CD4-positive, alpha-beta T cell (primary cell): ENCODE results near the gene ARHGAP15. TPM values are rescaled to one million over a fixed set of nuclear protein-coding genes. Genes with fewer than 3 reads are reported as not detected.

Experiments
- ATAC-seq: fragments of 200-7000 bp; cut with Tn5 transposase; one replicate; pipeline ENCODE4 v1.10.0; 2022; ENCODE audit warnings: mild to moderate bottlenecking; ENCODE audit not compliant: poor library complexity
- CTCF ChIA-PET: fragments of 350-600 bp; sonication (Branson Sonifier 250); formaldehyde crosslinking; loops from one replicate; lab custom pipeline; 2021; ENCODE audit warnings: antibody characterized with exemption, inconsistent platforms; lab: Charles Lee
- POLR2A ChIA-PET: fragments of 350-600 bp; sonication (Branson Sonifier 250); formaldehyde crosslinking; loops from one replicate; lab custom pipeline; 2021; ENCODE audit warnings: antibody characterized with exemption, inconsistent platforms; lab: Charles Lee
- DNase-seq, 14 experiments: peaks; one replicate each; pipeline ENCODE4 v3.0.0-alpha.2; 2013 to 2020; ENCODE audit warnings: mixed read lengths in 2 of 14
- H3K27ac ChIP-seq, 2 donors: one replicate each; pipeline versions ENCODE4 v1.5.1 to v1.7.0; 2013; ENCODE audit warnings: low read length in 2 of 2, low read depth in 1 of 2, mild to moderate bottlenecking in 1 of 2
- H3K27me3 ChIP-seq, 2 experiments: 1 replicate in 1 of 2; 2 replicates in 1 of 2; pipeline versions ENCODE4 v1.6.1 to v1.7.0; 2013; ENCODE audit warnings: low read length in 2 of 2, control low read depth in 1 of 2, mild to moderate bottlenecking in 1 of 2, moderate library complexity in 1 of 2; ENCODE audit not compliant: insufficient read depth in 2 of 2, control insufficient read depth in 1 of 2
- H3K36me3 ChIP-seq: one replicate; pipeline ENCODE4 v1.6.1; 2013; ENCODE audit warnings: low read length, control low read depth; ENCODE audit not compliant: insufficient read depth
- H3K4me1 ChIP-seq: one replicate; pipeline ENCODE4 v1.6.1; 2013; ENCODE audit warnings: low read length, control low read depth; ENCODE audit not compliant: insufficient read depth
- H3K4me3 ChIP-seq: one replicate; pipeline ENCODE4 v1.5.1; 2013; ENCODE audit warnings: mild to moderate bottlenecking, low read length, moderate library complexity
- H3K9me3 ChIP-seq, 2 experiments: 1 replicate in 1 of 2; 2 replicates in 1 of 2; pipeline versions ENCODE4 v1.6.1 to v1.7.0; 2013; ENCODE audit warnings: low read length in 2 of 2, mild to moderate bottlenecking in 2 of 2, control low read depth in 1 of 2, moderate library complexity in 1 of 2; ENCODE audit not compliant: control insufficient read depth in 1 of 2, insufficient read depth in 1 of 2
- H3K27ac Mint-ChIP-seq: one replicate; pipeline ENCODE4 v1.8.0; 2020; ENCODE audit warnings: mixed read lengths
- H3K27me3 Mint-ChIP-seq: one replicate; pipeline ENCODE4 v1.8.0; 2021; ENCODE audit warnings: mixed read lengths
- H3K36me3 Mint-ChIP-seq: one replicate; pipeline ENCODE4 v1.8.0; 2021; ENCODE audit warnings: low read depth, mixed read lengths
- H3K4me1 Mint-ChIP-seq: one replicate; pipeline ENCODE4 v1.8.0; 2021; ENCODE audit warnings: low read depth, mixed read lengths
- H3K4me3 Mint-ChIP-seq: one replicate; pipeline ENCODE4 v1.8.0; 2020; ENCODE audit warnings: mild to moderate bottlenecking, mixed read lengths
- H3K9me3 Mint-ChIP-seq: one replicate; pipeline ENCODE4 v1.8.0; 2020; ENCODE audit warnings: mixed read lengths
- CTCF ChIP-seq: fragments of 200-600 bp; IDR thresholded peaks from one replicate; pipeline ENCODE4 v1.8.0; 2022; ENCODE audit warnings: antibody characterized with exemption, mild to moderate bottlenecking
- intact Hi-C, 2 experiments: fragments of 100-400 bp; cut with DNase I in 1 of 2; cut with micrococcal nuclease in 1 of 2; formaldehyde crosslinking; loops; one replicate each; pipeline versions ENCODE4 v1.15.1 to v1.9.0; 2023 to 2025; cut with DNase I, micrococcal nuclease
- total RNA-seq, 174 experiments: library from RNA in 2 of 174; stranded (reverse) in 2 of 174; gene quantifications; one replicate each; pipeline ENCODE4 v1.2.3 and lab custom pipeline; 2021 to 2026

ARHGAP15 gene
- total RNA-seq, 2 experiments from 2014 or later = 158 to 165 TPM

- TF ChIP-seq CTCF = no peak
- Histone ChIP-seq H3K4me3 (no peak overlapping the region), H3K4me1 (no peaks in the 10 kb centered on the region), H3K9me3 (no peaks in the 10 kb centered on the region), H3K27ac (no peak overlapping the region), H3K36me3 (peaks cover 40% of the 10 kb centered on the region), H3K27me3 (no peaks in the 10 kb centered on the region)
- ChIA-PET CTCF (no interaction called here), POLR2A (no interaction called here)
- DNase-seq (no peak), ATAC-seq (no peak)
- H3K9me3 Mint-ChIP-seq = no peaks in the 10 kb centered on the region
- H3K27ac Mint-ChIP-seq = no peak overlapping the region
- no peak overlapping the region for H3K4me3 Mint-ChIP-seq
- no peaks in the 10 kb centered on the region for H3K27me3 Mint-ChIP-seq
- H3K36me3 Mint-ChIP-seq = peaks cover 83% of the 10 kb centered on the region
- peaks cover 73% of the 10 kb centered on the region for H3K4me1 Mint-ChIP-seq
- intact Hi-C loops = no loop called here
Observed at GRCh38 chr2:143601828-143602227, 472.6 kb downstream of the ARHGAP15 start.

- Histone ChIP-seq H3K36me3 (peaks cover 43% of the 10 kb centered on the region), H3K27me3 (no peaks in the 10 kb centered on the region), H3K27ac (no peak overlapping the region), H3K9me3 (no peaks in the 10 kb centered on the region), H3K4me3 (no peak overlapping the region), H3K4me1 (peaks cover 5% of the 10 kb centered on the region)
- Mint-ChIP-seq H3K4me1 (peaks cover 81% of the 10 kb centered on the region), H3K4me3 (no peak overlapping the region), H3K27ac (peak overlapping the region; percentile 50), H3K36me3 (peaks cover 83% of the 10 kb centered on the region), H3K9me3 (no peaks in the 10 kb centered on the region), H3K27me3 (no peaks in the 10 kb centered on the region)
- ATAC-seq (no peak), DNase-seq (no peak)
- CTCF ChIA-PET = no interaction called here
- no peak for TF ChIP-seq CTCF
- POLR2A ChIA-PET = interaction anchor here (0.6 kb wide), 1 partner anchor 26 kb away, joined by 3 read pairs; no protein-coding TSS in a partner anchor
- intact Hi-C loops = no loop called here
Observed at GRCh38 chr2:143603035-143603655, 473.9 kb downstream of the ARHGAP15 start.

GRCh38 chr2:143603846-143604565 lies 474.8 kb downstream of the ARHGAP15 start:
- intact Hi-C loops = no loop called here
- H3K4me3 Mint-ChIP-seq = no peak overlapping the region
- Histone ChIP-seq H3K36me3 (peaks cover 43% of the 10 kb centered on the region), H3K27me3 (no peaks in the 10 kb centered on the region), H3K4me3 (no peak overlapping the region), H3K4me1 (peaks cover 5% of the 10 kb centered on the region), H3K9me3 (no peaks in the 10 kb centered on the region), H3K27ac (no peak overlapping the region)
- H3K27me3 Mint-ChIP-seq = no peaks in the 10 kb centered on the region
- peaks cover 87% of the 10 kb centered on the region for H3K4me1 Mint-ChIP-seq
- peak overlapping the region; percentile 50 for H3K27ac Mint-ChIP-seq
- ATAC-seq (no peak), DNase-seq (no peak)
- POLR2A ChIA-PET = interaction anchor here (0.6 kb wide), 1 partner anchor 26 kb away, joined by 3 read pairs; no protein-coding TSS in a partner anchor
- no peaks in the 10 kb centered on the region for H3K9me3 Mint-ChIP-seq
- CTCF ChIA-PET = interaction anchor here (0.6 kb wide), 1 partner anchor 952 kb away, joined by 3 read pairs; no protein-coding TSS in a partner anchor
- peaks cover 87% of the 10 kb centered on the region for H3K36me3 Mint-ChIP-seq
- no peak for TF ChIP-seq CTCF
